Panc1 (cell line): Measurements from ENCODE around the gene PGBD2.

Experiments used
- POLR2AphosphoS5 ChIP-seq: IDR thresholded peaks from 2 replicates; pipeline ENCODE4 v1.6.1; 2012; ENCODE audit warnings: mild to moderate bottlenecking, low read depth, low read length, moderate library complexity
- SIN3A ChIP-seq: IDR thresholded peaks from 2 replicates; pipeline ENCODE4 v1.6.1; 2012; ENCODE audit warnings: low read depth, mild to moderate bottlenecking, low read length, moderate library complexity, borderline replicate concordance; ENCODE audit not compliant: insufficient read depth
- TCF7L2 ChIP-seq: IDR thresholded peaks from 2 replicates; pipeline ENCODE4 v1.6.1; 2011; ENCODE audit warnings: mild to moderate bottlenecking, low read depth, low read length, inconsistent platforms
- TF ChIP-seq, protein P1 (sequence below): fragments of 450-650 bp; IDR thresholded peaks from 2 replicates; pipeline ENCODE4 v1.5.1; 2017; ENCODE audit warnings: mild to moderate bottlenecking
- TF ChIP-seq, protein P2 (sequence below), 2 experiments: IDR thresholded peaks; 2 replicates each; pipeline ENCODE4 v1.6.1; 2011 to 2012; ENCODE audit warnings: low read depth in 2 of 2, control low read depth in 1 of 2, low read length in 1 of 2, mild to moderate bottlenecking in 1 of 2, moderate library complexity in 1 of 2; ENCODE audit not compliant: insufficient read depth in 1 of 2

DNA sequence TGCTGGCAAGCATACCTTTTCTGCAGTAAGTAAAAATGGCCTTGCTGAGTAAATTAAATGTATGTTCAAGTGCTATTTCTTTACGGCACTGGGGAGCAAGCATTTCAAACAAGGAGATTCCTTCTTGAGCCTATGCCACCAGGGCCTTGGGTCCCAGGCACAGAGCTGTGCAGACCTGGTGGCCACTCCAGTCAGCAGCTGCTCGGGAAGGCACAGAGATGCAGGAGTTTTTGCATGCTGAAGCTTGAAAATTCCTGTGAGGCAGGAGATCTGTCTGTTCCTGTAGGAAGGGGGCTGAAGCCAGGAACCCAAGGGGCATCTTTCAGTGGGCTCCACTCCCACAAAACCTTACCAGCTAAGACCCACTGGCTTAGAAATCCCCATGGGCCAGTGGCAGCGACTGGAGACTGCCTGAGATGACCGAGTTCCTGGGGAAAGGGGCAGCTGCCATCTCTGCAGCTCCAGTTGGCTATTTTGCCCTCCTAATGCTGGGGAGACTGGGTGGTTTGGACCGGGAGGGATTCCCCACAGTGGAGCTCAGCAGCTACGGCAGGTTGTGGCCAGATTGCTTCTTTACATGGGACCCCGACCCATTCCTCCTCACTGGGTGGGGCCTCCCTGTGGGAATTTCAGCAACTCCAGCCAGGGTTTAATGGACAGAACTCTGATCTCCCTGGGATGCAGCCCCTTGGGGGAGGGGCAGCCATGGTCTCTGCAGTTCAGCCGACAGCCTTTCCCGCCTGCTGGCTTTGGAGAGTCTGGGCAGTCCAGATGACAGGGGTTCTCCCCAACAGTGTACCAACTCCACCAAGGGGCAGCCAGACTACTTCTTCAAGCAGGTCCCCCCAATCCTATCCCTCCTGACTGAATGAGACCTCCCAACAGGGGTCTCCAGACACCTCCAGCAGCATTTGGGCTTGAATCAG is 8.4 kb upstream of the PGBD2 start:
- no peak for TF ChIP-seq SIN3A
- TF ChIP-seq, protein P1, sequence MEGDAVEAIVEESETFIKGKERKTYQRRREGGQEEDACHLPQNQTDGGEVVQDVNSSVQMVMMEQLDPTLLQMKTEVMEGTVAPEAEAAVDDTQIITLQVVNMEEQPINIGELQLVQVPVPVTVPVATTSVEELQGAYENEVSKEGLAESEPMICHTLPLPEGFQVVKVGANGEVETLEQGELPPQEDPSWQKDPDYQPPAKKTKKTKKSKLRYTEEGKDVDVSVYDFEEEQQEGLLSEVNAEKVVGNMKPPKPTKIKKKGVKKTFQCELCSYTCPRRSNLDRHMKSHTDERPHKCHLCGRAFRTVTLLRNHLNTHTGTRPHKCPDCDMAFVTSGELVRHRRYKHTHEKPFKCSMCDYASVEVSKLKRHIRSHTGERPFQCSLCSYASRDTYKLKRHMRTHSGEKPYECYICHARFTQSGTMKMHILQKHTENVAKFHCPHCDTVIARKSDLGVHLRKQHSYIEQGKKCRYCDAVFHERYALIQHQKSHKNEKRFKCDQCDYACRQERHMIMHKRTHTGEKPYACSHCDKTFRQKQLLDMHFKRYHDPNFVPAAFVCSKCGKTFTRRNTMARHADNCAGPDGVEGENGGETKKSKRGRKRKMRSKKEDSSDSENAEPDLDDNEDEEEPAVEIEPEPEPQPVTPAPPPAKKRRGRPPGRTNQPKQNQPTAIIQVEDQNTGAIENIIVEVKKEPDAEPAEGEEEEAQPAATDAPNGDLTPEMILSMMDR = no peak
- TF ChIP-seq TCF7L2 = no peak
- no peak for TF ChIP-seq POLR2AphosphoS5
- TF ChIP-seq, protein P2, sequence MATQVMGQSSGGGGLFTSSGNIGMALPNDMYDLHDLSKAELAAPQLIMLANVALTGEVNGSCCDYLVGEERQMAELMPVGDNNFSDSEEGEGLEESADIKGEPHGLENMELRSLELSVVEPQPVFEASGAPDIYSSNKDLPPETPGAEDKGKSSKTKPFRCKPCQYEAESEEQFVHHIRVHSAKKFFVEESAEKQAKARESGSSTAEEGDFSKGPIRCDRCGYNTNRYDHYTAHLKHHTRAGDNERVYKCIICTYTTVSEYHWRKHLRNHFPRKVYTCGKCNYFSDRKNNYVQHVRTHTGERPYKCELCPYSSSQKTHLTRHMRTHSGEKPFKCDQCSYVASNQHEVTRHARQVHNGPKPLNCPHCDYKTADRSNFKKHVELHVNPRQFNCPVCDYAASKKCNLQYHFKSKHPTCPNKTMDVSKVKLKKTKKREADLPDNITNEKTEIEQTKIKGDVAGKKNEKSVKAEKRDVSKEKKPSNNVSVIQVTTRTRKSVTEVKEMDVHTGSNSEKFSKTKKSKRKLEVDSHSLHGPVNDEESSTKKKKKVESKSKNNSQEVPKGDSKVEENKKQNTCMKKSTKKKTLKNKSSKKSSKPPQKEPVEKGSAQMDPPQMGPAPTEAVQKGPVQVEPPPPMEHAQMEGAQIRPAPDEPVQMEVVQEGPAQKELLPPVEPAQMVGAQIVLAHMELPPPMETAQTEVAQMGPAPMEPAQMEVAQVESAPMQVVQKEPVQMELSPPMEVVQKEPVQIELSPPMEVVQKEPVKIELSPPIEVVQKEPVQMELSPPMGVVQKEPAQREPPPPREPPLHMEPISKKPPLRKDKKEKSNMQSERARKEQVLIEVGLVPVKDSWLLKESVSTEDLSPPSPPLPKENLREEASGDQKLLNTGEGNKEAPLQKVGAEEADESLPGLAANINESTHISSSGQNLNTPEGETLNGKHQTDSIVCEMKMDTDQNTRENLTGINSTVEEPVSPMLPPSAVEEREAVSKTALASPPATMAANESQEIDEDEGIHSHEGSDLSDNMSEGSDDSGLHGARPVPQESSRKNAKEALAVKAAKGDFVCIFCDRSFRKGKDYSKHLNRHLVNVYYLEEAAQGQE (IDR thresholded peaks at IDR 0.05; ENCODE audit: insufficient read depth in 1 of 2, low read depth in 2 of 2, low read length in 1 of 2) = no peak
